Ovary (tissue), 9 donors: Measurements from ENCODE around the gene PANX1. TPM values are rescaled to one million over a fixed set of nuclear protein-coding genes. Genes with fewer than 3 reads are reported as not detected.
"Not testable (repeated sequence)": the region's sequence is repeated elsewhere in the genome, so short reads cannot be mapped to it uniquely, and the experiment has no call there.

Source experiments
- DNase-seq, 5 donors: peaks; one replicate each; pipeline ENCODE4 v3.0.0-alpha.2; 2019 to 2020
- H3K27ac ChIP-seq, 2 donors: fragments of 200-600 bp; one replicate each; pipeline versions ENCODE4 v1.5.1 to v1.8.0; 2019 to 2022
- H3K27me3 ChIP-seq: fragments of 200-600 bp; one replicate; pipeline ENCODE4 v1.8.0; 2022
- H3K36me3 ChIP-seq: fragments of 200-600 bp; sonication (generic); one replicate; pipeline ENCODE4 v1.5.1; 2019
- H3K4me1 ChIP-seq: one replicate; pipeline ENCODE4 v1.8.1; 2013; ENCODE audit warnings: mild to moderate bottlenecking, moderate library complexity; ENCODE audit not compliant: insufficient read depth
- H3K4me3 ChIP-seq: fragments of 200-600 bp; sonication (generic); one replicate; pipeline ENCODE4 v1.5.1; 2017
- H3K9me3 ChIP-seq, 2 donors: fragments of 200-600 bp in 1 of 2; sonication (generic) in 1 of 2; one replicate each; pipeline versions ENCODE4 v1.5.1 to v1.8.1; 2013 to 2019; ENCODE audit warnings: mild to moderate bottlenecking in 1 of 2, moderate library complexity in 1 of 2
- CTCF ChIP-seq, 3 donors: fragments of 450-650 bp in 2 of 3; fragments of 200-600 bp in 1 of 3; IDR thresholded peaks; one replicate each; pipeline versions ENCODE4 v1.5.1 to v1.8.0; 2016 to 2022; ENCODE audit warnings: antibody characterized with exemption in 3 of 3, mild to moderate bottlenecking in 1 of 3
- EP300 ChIP-seq: sonication (generic); formaldehyde crosslinking; IDR thresholded peaks from one replicate; pipeline ENCODE4 v1.6.1; 2017; ENCODE audit warnings: antibody characterized with exemption
- POLR2A ChIP-seq: fragments of 450-650 bp; IDR thresholded peaks from one replicate; pipeline ENCODE4 v1.6.1; 2017; ENCODE audit warnings: antibody characterized with exemption, mild to moderate bottlenecking, moderate library complexity
- WGBS, 3 donors: extraction: QIAGEN DNeasy Blood & Tissue Kit in 1 of 3; methylation state at CpG; one replicate each; pipeline versions ENCODE4 v1.1.5 to v1.1.7; 2013 to 2017; 5-methylcytosine and 5-hydroxymethylcytosine counted together
- intact Hi-C, 4 donors: fragments of 100-400 bp; cut with DNase I; formaldehyde crosslinking; loops; one replicate each; pipeline versions ENCODE4 v1.11.0 to v1.15.1; 2022 to 2023
- polyA plus RNA-seq, 2 donors: library from polyadenylated mRNA; stranded (reverse); fragments of 200-250 nt in 1 of 2; fragments of 350-450 nt in 1 of 2; fragmentation: Illumina TruSeq in 1 of 2; extraction: RNeasy Lipid Tissue Mini Kit (QIAGEN cat#74804) in 1 of 2; gene quantifications; one replicate each; pipeline ENCODE4 v1.2.3, GENCODE V29; 2013 to 2014
- total RNA-seq, 7 donors: library from RNA; depleted of rRNA in 2 of 7; stranded (reverse); fragments of >200 nt in 2 of 7; fragmentation: NEBNext Ultra II Directional in 3 of 7; extraction: Animal tissue kit (Norgen Biotek cat#: 25700) in 3 of 7; gene quantifications; one replicate each; pipeline versions ENCODE4 v1.1.0 to v1.2.4, GENCODE V29; 2016 to 2023
- donor health status: DM: no; HTN: no; CAD: no; lungs with moderate emphysema.
- donor health status: DM: no; HTN: no; CAD: no.
- donor health status: Bipolar disorder and iron deficiency.
- donor health status: DM: yes; HTN: yes; CAD: no.
- donor health status: DM: no; HTN: no; CAD: no.
- donor health status: DM: yes; HTN: yes; CAD: no.

The PANX1 gene
- total and polyA plus RNA-seq, 9 donors = 4.9 to 37.9 (median 12.7) TPM

- 2 to 5% (median 4%) methylated on average over 1 of the region's 1 CpG for WGBS, 3 donors
- intact Hi-C loops = no loop called here
- H3K36me3 ChIP-seq = no peaks in the 10 kb centered on the region
Measured at GRCh38 chr11:94112206-94112953, 16.3 kb upstream of the PANX1 start.

GRCh38 chr11:94117197-94117574 lies 11.5 kb upstream of the PANX1 start:
- intact Hi-C loops = no loop called here
- no peaks in the 10 kb centered on the region for H3K27me3 ChIP-seq
- H3K4me1 ChIP-seq = peaks cover 2% of the 10 kb centered on the region
- DNase-seq = no peak
- no peak overlapping the region for H3K27ac ChIP-seq
- 89 to 100% (median 97%) methylated on average over 1 of the region's 1 CpG for WGBS, 3 donors
- TF ChIP-seq CTCF (IDR thresholded peaks at IDR 0.05) = no peak
- TF ChIP-seq EP300 = no peak
- no peak for TF ChIP-seq POLR2A
- no peaks in the 10 kb centered on the region for H3K9me3 ChIP-seq
- H3K4me3 ChIP-seq = no peak overlapping the region
- H3K36me3 ChIP-seq = no peaks in the 10 kb centered on the region

More at GRCh38 chr11:94112206-94112953, 16.3 kb upstream of the PANX1 start:
- peaks cover 2% of the 10 kb centered on the region for H3K4me1 ChIP-seq
- H3K4me3 ChIP-seq = no peak overlapping the region
- no peaks in the 10 kb centered on the region for H3K27me3 ChIP-seq
- no peak for DNase-seq
- TF ChIP-seq POLR2A = no peak
- TF ChIP-seq EP300 = no peak
- TF ChIP-seq CTCF (IDR thresholded peaks at IDR 0.05) = no peak
- H3K9me3 ChIP-seq = no peaks in the 10 kb centered on the region
- H3K27ac ChIP-seq = no peak overlapping the region

GRCh38 chr11:94117871-94118270 lies 10.8 kb upstream of the PANX1 start:
- TF ChIP-seq CTCF (IDR thresholded peaks at IDR 0.05) (no peak), EP300 (no peak), POLR2A (no peak)
- H3K36me3 ChIP-seq = no peaks in the 10 kb centered on the region
- intact Hi-C loops = no loop called here
- H3K4me1 ChIP-seq = peaks cover 2% of the 10 kb centered on the region
- H3K27me3 ChIP-seq = no peaks in the 10 kb centered on the region
- no peak for DNase-seq
- no peak overlapping the region for H3K4me3 ChIP-seq
- H3K27ac ChIP-seq = no peak overlapping the region
- H3K9me3 ChIP-seq = no peaks in the 10 kb centered on the region

GRCh38 chr11:94119676-94120075 lies 9.0 kb upstream of the PANX1 start:
- intact Hi-C loops = loop anchor here in 1 of 4 donors (10.0 kb wide), 1 partner anchor 375 kb away; the partner anchor contains the start of genes ANKRD49 and MRE11
- H3K27me3 ChIP-seq, H3K4me3 ChIP-seq, H3K36me3 ChIP-seq, DNase-seq, H3K4me1 ChIP-seq, H3K9me3 ChIP-seq, H3K27ac ChIP-seq: not testable (repeated sequence)
- 75 to 95% (median 95%) methylated on average over 6 of the region's 6 CpGs for WGBS, 3 donors

- H3K27ac ChIP-seq = not testable (repeated sequence)
Measured at GRCh38 chr11:94120516-94120915, 8.1 kb upstream of the PANX1 start.

More at GRCh38 chr11:94120516-94120915, 8.1 kb upstream of the PANX1 start:
- not testable (repeated sequence) for H3K4me1 ChIP-seq, DNase-seq, H3K27me3 ChIP-seq, H3K4me3 ChIP-seq, H3K36me3 ChIP-seq, H3K9me3 ChIP-seq
- intact Hi-C loops = loop anchor here in 1 of 4 donors (10.0 kb wide), 1 partner anchor 374 kb away; the partner anchor contains the start of genes ANKRD49 and MRE11
- 70 to 83% (median 82%) methylated on average over 2 of the region's 2 CpGs for whole genome bisulfite sequencing, 3 donors
